A549 treated with dexamethasone at 1 μM for 4 hours (cell line): ENCODE data around the gene ZNF132. TPM values are rescaled to one million over a fixed set of nuclear protein-coding genes. Genes with fewer than 3 reads are reported as not detected.

Experiments
- total RNA-seq: library from RNA; stranded (reverse); fragments of 200-300 nt; extraction: Qiagen RNA extraction; gene quantifications from 5 replicates; pipeline ENCODE4 v1.2.3, GENCODE V29; 2022

ZNF132 gene
- 0.08 to 0.14 TPM (median 0.09 TPM) in 5 replicates for total RNA-seq

GRCh38 chr19:58439576-58440554 lies at the start of gene ZNF132:
Gene ZNF132 (minus strand): TSS chr19:58440153. CDS start chr19:58439821, 332 bp downstream.

GRCh38 chr19:58475714-58476497 lies 36.0 kb upstream of the ZNF132 start, which contains the start of gene ZNF446:
Gene ZNF446 (plus strand): TSS chr19:58476352. CDS start chr19:58477219, 867 bp downstream.

DNA sequence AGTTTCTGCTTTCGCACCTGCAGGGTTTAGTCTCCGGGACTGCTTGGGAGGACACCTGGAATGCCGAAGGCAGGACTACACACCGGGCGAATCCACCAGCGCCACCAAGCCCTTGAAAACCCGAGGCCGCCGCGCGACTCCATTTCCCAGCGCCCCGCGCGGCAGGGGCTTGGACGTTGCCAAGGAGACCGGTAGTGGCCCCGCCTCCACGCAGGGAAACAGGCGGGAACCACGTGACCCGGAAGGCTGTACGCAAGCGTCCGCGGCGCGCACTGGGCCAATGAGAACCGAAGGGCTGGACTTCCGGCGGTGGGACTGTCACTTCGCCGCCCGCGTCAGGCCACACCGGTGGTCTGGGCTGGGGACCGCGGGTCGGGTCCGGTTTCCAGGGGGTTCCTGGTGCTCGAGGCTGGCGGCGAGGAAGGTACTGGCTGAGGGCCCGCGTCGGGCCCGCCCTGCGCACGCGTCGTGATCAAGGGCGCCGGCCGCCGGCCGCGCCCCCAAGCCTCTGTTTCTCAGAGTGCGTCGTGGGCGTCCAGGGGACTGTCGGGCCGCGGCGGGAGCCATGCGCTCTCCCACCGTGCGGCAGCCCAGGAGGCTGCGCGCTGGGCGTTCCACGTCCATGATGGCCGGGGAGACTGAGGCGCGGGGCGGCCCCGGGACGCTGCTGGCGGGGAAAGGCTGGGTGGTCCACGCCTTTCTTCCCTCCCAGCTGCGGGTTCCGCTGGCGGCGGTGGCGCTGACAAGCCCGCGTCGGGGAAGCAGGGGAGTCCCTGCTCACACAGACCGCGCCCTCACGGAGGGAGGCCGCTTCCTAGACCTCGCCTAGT lies 27.0 kb upstream of the ZNF132 start, which contains the start of gene ZNF324:
TSS of gene ZNF324 (plus strand) at position 321 of the 830 bp plus-strand sequence. CDS start 2,106 bp downstream, outside the sequence.

DNA sequence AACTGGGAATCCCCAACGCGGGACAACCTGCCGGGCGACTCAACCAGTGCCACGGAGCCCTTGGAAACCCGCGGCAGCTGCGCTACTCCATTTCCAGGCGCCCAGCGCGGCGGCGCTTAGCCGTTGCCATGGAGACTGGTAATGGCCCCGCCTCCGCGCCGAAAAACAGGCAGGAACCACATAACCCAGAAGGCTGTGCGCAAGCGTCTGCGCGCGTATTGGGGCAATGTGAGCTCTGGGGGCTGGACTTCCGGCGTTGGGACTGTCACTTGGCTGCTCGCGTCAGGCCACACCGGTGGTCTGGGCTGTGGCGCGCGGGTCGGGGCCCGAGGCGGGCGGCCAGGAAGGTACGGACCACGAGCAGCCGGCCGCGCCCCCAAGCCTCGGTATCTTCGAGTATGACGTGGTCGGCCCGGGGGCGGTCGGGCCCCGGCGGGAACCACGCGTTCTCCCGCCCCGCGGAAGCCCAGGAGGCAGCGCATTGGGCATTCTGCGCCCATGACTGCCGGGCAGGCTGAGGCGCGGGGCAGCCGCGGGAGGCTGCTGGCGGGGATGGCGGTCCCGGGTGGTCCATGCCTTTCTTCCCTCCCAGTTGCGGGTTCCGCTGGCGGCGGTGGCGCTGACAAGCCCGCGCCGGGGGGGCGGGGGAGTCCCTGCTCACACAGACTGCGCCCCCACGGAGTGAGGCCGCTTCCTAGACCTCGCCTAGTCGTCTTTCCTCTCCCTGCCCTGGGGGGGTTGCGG lies 11.6 kb upstream of the ZNF132 start, which contains the start of gene ZNF324B:
TSS of gene ZNF324B (plus strand) at position 265 of the 744 bp plus-strand sequence. CDS start 2,080 bp downstream, outside the sequence.

DNA sequence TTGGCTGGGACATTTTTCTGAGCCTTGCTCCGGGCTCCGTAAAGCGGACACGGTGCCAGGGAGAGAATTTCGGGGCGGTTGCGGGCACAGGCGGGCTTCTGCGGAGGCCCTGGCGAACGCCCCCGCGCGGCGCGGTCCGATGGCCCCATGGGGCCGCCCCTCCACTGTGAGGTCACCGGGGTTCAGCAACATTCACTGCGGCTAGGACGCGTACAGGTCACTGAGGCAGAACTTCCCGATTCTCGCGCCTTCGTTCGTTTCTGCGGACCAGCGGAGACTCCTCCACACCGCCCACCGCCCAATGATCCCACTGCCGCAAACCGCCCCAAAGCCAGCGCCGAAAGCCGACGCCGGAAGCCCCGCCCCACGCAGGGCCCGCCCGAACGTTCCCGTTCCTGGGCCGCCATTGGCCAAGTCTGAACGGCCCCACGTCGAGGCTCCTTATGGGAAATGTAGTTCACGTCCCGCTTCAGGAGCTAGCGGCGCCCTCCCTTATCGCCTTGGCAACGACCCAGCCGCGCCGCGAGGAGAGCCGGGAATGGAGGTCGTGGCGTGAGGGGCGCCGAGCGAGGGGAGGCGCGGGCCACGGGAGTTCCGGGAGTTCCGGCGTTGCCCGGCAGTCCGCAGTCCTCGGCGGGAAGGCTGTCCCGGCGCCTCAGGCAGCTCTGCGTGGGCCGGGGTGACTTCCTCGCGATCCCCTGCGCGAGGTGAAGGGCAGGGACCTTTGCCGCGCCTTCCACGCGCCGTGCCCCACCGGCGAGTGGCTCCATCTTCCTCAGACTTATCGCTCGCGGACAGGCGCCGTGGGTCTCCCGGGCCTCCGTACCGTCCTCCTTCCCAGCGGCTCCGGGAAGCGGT lies 31.6 kb downstream of the ZNF132 start, which contains the start of gene ZNF584:
TSS of gene ZNF584 (plus strand) at position 498 of the 858 bp plus-strand sequence. CDS start 499 bp downstream, outside the sequence.

GRCh38 chr19:58395220-58395978 lies 44.6 kb downstream of the ZNF132 start, which contains the start of gene RNF225:
Gene RNF225 (plus strand): TSS chr19:58395656. CDS start chr19:58396090, 434 bp downstream.

DNA sequence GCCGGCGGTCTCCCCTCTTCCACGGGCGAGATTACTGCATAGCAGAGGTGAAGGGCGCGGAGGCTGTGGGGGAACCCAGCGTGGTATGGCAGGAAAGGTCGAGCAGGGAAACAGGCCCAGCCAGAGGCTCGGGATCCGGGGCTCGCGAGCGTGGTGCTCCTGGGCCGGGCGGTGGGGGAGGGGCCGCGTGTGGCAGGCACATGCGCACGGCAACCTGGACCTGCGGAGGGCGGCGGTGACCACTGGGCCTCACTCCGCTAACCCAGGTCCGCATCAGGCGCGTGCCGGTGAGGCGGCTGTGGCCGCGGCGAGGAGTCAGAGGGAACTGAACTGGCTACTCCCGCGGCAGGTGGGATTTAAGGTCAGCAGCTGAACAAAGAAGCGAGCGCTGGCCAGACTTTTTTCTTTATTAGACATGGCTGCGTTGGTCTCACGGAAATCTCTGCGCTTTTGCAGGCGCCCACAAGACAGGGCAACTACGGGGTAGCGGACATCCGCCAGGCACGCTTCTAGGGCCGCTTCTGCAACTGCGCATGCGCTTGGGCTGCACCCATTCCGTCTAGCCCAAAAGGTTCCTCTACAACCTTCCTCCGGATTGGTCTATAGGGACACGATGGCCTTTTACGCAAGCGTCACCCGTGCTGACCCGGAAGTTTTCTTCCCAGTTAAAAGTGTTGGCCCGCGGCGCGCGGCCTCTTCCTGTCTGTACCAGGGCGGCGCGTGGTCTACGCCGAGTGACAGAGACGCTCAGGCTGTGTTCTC lies 53.2 kb downstream of the ZNF132 start, which contains the start of gene RPS5:
TSS of gene RPS5 (plus strand) at position 694 of the 762 bp plus-strand sequence. CDS start 869 bp downstream, outside the sequence.

Other genes starting within 250 kb of the ZNF132 start
- 11.2 to 18.7 TPM (median 17.9 TPM) in 5 replicates for gene ZNF544, start 211.2 kb downstream of the ZNF132 start, total RNA-seq
- 1.2 to 1.5 TPM (median 1.3 TPM) in 5 replicates for gene ZNF8, start 161.2 kb downstream of the ZNF132 start, total RNA-seq
- 89.6 to 105 TPM (median 92.7 TPM) in 5 replicates for gene ERVK3-1, start 134.8 kb downstream of the ZNF132 start, total RNA-seq
- 2.5 to 3.2 TPM (median 2.9 TPM) in 5 replicates for gene ZSCAN22, start 113.2 kb downstream of the ZNF132 start, total RNA-seq
- 8.6 to 11.0 TPM (median 10.2 TPM) in 5 replicates for gene A1BG, start 86.7 kb downstream of the ZNF132 start, total RNA-seq
- gene ZNF497, start 77.4 kb downstream of the ZNF132 start, total RNA-seq = 0.74 to 1.6 TPM (median 1.1 TPM) in 5 replicates
- gene ZNF837, start 59.1 kb downstream of the ZNF132 start, total RNA-seq = 0.86 to 1.5 TPM (median 1.2 TPM) in 5 replicates
- 1,918 to 2,176 TPM (median 2,046 TPM) in 5 replicates for gene RPS5, start 52.9 kb downstream of the ZNF132 start, total RNA-seq
- gene RNF225, start 44.5 kb downstream of the ZNF132 start, total RNA-seq = 0.11 to 0.19 TPM (median 0.17 TPM) in 3 of 5 replicates, not detected in the others
- gene ZNF584, start 31.5 kb downstream of the ZNF132 start, total RNA-seq = 17.0 to 19.0 TPM (median 18.4 TPM) in 5 replicates
- 5.5 to 7.9 TPM (median 7.5 TPM) in 5 replicates for gene ZNF324B, start 11.5 kb upstream of the ZNF132 start, total RNA-seq
- 8.1 to 10.5 TPM (median 10.2 TPM) in 5 replicates for gene ZNF324, start 26.9 kb upstream of the ZNF132 start, total RNA-seq
- 9.8 to 12.3 TPM (median 11.4 TPM) in 5 replicates for gene ZNF446, start 36.2 kb upstream of the ZNF132 start, total RNA-seq
- 20.1 to 31.2 TPM (median 26.7 TPM) in 5 replicates for gene SLC27A5, start 71.8 kb upstream of the ZNF132 start, total RNA-seq
- 11.1 to 22.6 TPM (median 21.3 TPM) in 5 replicates for gene ZBTB45, start 79.7 kb upstream of the ZNF132 start, total RNA-seq
- gene TRIM28, start 103.9 kb upstream of the ZNF132 start, total RNA-seq = 620 to 956 TPM (median 843 TPM) in 5 replicates
- gene CHMP2A, start 115.0 kb upstream of the ZNF132 start, total RNA-seq = 195 to 225 TPM (median 204 TPM) in 5 replicates
- 131 to 164 TPM (median 141 TPM) in 5 replicates for gene UBE2M, start 118.5 kb upstream of the ZNF132 start, total RNA-seq
- 6.6 to 15.0 TPM (median 12.8 TPM) in 5 replicates for gene MZF1, start 133.2 kb upstream of the ZNF132 start, total RNA-seq